ENCODE data around the gene HUWE1.

GRCh38 chrX:53571494-53571893, 115.0 kb downstream of the HUWE1 start:
- TF ChIP-seq CTCF (IDR thresholded peaks at IDR 0.05) (no peak), POLR2A (IDR thresholded peaks at IDR 0.05) (no peak), EP300 (IDR thresholded peaks at IDR 0.05) (no peak), POLR2AphosphoS5 (IDR thresholded peaks at IDR 0.05) (no peak)

Measured in upper lobe of left lung (tissue), 4 donors.